Activated effector memory CD4-positive, alpha-beta T cell treated with anti-CD3 and anti-CD28 coated beads, Interleukin-2, amount 50 U/mL, for 16 hours (primary cell): ENCODE data around the gene ZNF385B.

Experiments
- DNase-seq: peaks from one replicate; pipeline ENCODE4 v3.0.0-alpha.2; 2020

Gene ZNF385B

GRCh38 chr2:179854891-179855290 lies 6.5 kb downstream of the ZNF385B start:
- DNase-seq = no peak

- DNase-seq = no peak
Measured at GRCh38 chr2:179853108-179853507, 8.3 kb downstream of the ZNF385B start.

GRCh38 chr2:179850188-179850587 lies 11.2 kb downstream of the ZNF385B start:
- no peak for DNase-seq

- no peak for DNase-seq
Measured at GRCh38 chr2:179849719-179850118, 11.7 kb downstream of the ZNF385B start.

GRCh38 chr2:179843541-179843940 lies 17.9 kb downstream of the ZNF385B start:
- DNase-seq = no peak

- no peak for DNase-seq
Measured at GRCh38 chr2:179842498-179843153, 18.8 kb downstream of the ZNF385B start.

- no peak for DNase-seq
Measured at GRCh38 chr2:179840840-179841239, 20.6 kb downstream of the ZNF385B start.

GRCh38 chr2:179837408-179837807 lies 24.0 kb downstream of the ZNF385B start:
- DNase-seq = no peak

- no peak for DNase-seq
Measured at GRCh38 chr2:179830043-179830787, 31.2 kb downstream of the ZNF385B start.

- DNase-seq = no peak
Measured at GRCh38 chr2:179826297-179826696, 35.1 kb downstream of the ZNF385B start.

- no peak for DNase-seq
Measured at GRCh38 chr2:179825494-179825893, 35.9 kb downstream of the ZNF385B start.

- no peak for DNase-seq
Measured at GRCh38 chr2:179824961-179825360, 36.5 kb downstream of the ZNF385B start.

- DNase-seq = no peak
Measured at GRCh38 chr2:179822540-179822939, 38.9 kb downstream of the ZNF385B start.

- no peak for DNase-seq
Measured at GRCh38 chr2:179818546-179818945, 42.9 kb downstream of the ZNF385B start.

GRCh38 chr2:179817181-179817841 lies 44.1 kb downstream of the ZNF385B start:
- no peak for DNase-seq

GRCh38 chr2:179814050-179814449 lies 47.4 kb downstream of the ZNF385B start:
- no peak for DNase-seq

- DNase-seq = no peak
Measured at GRCh38 chr2:179812501-179812900, 48.9 kb downstream of the ZNF385B start.

- no peak for DNase-seq
Measured at GRCh38 chr2:179811042-179811441, 50.4 kb downstream of the ZNF385B start.

- DNase-seq = no peak
Measured at GRCh38 chr2:179809606-179810005, 51.8 kb downstream of the ZNF385B start.

GRCh38 chr2:179805001-179805400 lies 56.4 kb downstream of the ZNF385B start:
- DNase-seq = no peak

GRCh38 chr2:179804206-179804605 lies 57.2 kb downstream of the ZNF385B start:
- DNase-seq = no peak

GRCh38 chr2:179802051-179802882 lies 59.1 kb downstream of the ZNF385B start:
- no peak for DNase-seq

- DNase-seq = no peak
Measured at GRCh38 chr2:179800776-179801175, 60.6 kb downstream of the ZNF385B start.
